NCI-H146 treated with DMSO at 0.1 percent for 48 hours (cell line): ENCODE results near the gene SLC24A5.

Source experiments
- DNase-seq: peaks from one replicate; lab custom pipeline; 2025; ENCODE audit not compliant: unreplicated experiment; lab: John Stamatoyannopoulos, UW

Gene SLC24A5

DNA sequence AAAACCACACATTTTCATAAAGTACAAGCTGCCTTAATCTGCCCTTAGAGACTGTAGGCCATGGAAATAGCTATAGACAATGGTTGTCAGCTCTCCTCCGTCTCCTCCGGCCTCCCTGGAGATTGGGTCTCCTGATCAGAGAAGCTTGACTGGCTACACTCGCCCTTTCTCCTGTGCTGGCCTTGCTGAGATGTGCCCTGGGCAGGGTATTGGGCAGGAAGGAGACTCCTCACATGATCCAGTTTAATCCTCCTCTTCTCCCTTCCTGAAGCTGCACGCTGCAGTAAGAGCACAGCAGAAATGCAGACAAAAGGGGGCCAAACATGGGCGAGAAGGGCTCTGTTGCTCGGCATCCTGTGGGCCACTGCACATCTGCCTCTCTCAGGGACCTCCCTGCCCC is at the start of gene SLC24A5:
TSS of gene SLC24A5 (plus strand) at position 246 of the 400 bp plus-strand sequence. CDS start at position 301, 55 bp downstream.
- DNase-seq: no peak

DNA sequence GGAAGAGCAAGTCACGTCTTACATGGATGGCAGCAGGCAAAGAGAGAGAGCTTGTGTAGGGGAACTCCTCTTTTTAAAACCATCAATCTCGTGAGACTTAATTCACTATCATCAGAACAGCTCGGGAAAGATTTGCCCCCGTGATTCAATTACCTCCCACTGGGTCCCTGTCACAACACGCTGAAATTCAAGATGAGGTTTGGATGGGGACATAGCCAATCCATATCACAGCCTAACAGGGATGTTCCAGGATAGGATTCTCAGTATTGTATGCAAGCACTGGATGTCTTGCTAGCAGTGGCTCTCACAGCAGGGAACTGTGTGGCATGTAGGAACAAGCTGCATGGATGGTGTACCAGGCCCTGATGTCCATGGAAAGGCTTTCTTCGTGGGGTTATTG is 47.8 kb upstream of the SLC24A5 start:
- DNase-seq: no peak

DNA sequence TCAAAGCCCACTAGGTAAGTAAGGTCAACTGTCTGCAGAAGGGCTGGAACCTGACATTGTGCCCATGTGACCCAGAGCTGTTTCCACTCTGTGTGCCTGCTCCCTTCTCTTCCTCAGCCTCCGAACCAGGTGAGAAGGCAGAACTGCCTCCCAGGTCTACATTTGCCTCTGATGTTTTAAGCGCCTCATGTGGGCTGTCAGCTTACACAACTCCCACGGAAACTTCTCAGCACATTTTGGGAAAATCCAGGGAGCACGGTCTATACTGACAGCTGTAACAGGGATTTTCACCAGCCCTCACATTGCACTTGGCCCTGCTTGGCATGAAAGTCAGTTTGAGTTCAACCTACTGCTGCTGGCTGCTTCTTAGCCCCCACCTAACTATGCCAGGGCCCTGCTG is 46.9 kb upstream of the SLC24A5 start:
- no peak for DNase-seq

DNA sequence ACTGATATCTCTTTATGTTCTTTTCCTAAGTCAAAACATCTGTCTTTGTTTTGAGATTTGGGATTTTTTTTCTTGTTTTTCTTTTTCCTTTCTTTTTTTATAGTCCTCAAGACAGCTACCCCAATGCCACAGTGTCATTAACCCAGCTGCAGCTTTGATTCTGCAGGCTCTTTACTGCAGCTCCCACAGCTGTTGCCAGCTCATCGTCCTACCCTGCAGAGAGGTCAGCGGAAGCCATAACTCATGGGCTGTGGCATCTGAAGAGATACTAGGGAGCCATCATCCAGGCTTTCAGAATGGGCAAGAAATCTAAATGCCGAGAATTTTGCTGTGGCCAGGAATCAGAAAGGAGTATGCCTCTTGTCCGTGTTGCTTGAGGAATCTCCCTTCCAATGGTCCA is 44.3 kb upstream of the SLC24A5 start:
- no peak for DNase-seq

- no peak for DNase-seq
These were observed 43.1 kb upstream of the SLC24A5 start for GRCh38 chr15:48077616-48078184.

DNA sequence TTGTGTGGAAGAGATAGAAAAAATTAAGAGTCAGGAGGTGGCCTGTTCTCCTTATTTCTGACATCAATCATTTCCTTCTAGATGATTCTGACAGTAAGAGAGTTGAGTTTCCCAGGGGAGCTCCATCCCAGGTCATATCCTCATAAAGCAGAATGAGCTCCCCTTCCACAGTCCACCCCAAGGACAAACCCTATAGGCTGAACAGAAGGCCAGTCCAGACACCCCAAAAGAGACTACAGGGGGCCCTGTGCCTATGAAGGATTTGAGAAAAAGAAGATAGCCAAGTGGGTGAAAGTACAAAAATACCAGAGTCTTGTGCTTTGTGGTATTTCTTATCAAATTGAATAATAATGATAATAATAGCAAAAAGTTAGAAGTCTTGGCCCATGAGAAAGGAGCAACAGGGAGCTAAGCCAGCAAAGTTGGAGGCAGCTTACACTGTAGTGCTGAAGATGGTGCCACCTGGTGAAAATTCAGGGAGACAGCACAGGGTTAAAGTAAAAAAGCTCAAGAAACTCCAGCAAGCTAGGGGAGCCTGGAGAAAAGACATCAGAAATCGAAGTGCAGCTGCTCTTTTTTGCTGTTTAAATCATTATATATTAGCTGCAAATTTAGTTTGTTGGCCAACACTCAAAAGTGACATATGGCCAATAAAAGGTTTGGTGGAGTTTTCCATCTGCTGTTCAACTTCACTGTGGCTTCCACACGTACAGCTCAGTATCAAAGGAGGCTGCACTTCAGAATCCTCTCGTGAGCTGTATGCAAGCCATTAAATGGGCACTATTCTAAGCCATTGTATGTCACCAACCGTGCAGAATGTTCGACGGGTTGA is 35.8 kb upstream of the SLC24A5 start:
- DNase-seq: peak; percentile 34

DNA sequence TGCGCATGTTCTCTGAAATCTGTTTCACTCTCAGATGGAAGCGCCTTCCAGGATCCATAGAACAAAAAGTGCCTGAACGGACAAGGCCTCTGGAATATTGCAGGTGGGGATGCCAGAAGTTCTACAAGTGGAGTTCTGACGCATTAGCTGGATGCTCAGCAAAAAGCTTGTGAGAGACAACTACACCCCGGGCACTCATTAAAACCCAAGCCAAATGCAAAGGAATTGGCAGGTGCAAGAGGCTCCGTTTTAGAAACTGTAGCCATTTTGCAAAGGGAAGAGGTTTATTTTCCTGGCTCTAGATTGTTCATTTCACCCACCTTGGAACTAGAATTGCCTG is 35.2 kb upstream of the SLC24A5 start:
- no peak for DNase-seq

DNA sequence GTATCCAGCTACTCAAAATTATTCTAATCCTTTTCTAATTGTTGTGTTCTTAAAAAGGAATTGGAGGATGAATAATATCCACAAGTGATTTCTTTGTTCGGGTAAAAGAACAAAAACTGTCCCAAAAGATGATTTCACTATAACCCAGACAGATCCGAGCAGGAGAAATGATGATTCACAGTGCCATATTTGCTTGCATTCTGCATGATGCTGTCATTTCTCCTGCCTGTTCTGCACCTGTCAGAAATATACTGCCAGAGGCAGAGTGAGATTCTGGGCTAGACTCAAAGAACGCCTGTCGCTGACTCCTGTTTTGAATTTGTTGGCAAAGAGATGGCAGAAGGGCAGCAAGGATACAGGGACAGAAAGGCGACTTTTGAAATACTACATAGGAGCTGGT is 34.7 kb upstream of the SLC24A5 start:
- DNase-seq: no peak

GRCh38 chr15:48086576-48086975 is 34.2 kb upstream of the SLC24A5 start:
- no peak for DNase-seq

DNA sequence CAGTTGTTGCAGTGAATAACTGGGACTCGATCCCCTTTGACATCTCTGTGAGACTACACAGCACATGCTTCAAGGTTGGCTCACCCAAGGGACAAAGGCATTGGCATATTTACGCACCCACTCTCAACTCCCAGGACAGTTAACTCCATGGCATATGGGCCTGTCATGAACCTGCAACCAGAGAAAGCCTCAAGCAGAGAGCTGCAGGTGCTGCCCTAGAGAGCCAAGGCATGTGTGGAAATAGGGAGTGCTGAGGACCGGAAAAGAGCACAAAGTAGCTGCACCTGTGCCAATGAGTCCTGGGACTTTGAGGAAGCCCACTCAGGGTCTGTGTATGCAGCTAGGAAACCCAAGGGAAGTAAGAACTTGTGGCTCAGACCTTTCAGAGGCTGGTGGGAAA is 32.9 kb upstream of the SLC24A5 start:
- DNase-seq: no peak

DNA sequence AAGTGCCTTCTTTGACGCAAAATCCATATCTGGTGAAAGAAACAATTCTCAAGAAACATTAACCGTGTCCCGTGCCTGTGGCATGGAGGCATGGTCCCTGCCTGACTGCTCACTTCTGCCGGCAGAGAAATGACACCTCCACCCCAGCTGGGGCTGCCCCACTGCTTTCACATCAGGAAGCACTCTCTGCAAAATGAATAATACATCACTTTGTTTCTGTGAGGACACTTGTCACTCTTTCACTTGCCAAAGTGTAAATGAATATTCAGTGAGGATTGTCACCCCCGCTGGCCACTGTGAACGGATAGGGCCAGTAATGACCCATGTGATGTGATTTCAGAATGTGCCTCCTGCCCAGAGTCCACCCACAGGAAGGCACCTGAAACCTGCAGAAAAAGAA is 31.1 kb upstream of the SLC24A5 start:
- no peak for DNase-seq

- DNase-seq: no peak
These were observed 30.7 kb upstream of the SLC24A5 start for GRCh38 chr15:48090115-48090514.

DNA sequence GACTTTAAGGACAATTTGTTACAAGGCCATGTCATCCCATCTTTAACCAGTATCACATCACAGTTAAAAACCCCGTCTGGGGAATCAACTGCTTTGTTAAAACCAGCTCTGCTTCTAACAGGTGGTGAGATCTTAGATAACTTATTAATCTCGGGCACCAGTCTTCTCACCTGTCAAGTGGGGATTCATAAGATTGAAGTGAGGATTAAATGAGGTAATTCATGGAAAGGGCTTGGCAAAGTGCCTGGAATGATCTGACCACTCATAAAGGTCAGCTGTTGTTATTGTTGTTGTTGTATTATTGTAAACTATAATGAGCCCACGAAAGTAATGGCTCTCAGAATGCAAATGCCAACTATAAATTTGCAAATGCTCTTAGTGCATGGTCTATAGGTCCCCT is 30.1 kb upstream of the SLC24A5 start:
- no peak for DNase-seq

DNA sequence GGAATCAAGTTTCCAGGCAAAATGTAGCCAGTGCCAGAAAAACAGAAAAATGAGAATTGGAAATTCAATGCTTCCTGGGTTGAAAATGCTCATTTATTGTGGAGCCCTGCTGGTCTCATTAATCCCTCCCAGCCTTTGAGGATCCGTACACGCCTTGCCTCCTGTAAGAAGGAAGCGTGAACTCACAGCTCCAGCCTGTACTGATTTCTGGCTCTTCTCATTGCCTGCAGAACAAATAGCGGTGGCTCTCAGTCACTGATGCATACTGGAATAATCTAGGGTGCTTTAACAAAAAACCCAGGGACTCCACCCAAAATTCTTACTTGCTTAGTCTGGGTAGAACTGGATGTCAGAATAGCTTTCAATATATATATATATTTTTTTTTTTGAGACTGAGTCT is 29.3 kb upstream of the SLC24A5 start:
- DNase-seq: no peak

DNA sequence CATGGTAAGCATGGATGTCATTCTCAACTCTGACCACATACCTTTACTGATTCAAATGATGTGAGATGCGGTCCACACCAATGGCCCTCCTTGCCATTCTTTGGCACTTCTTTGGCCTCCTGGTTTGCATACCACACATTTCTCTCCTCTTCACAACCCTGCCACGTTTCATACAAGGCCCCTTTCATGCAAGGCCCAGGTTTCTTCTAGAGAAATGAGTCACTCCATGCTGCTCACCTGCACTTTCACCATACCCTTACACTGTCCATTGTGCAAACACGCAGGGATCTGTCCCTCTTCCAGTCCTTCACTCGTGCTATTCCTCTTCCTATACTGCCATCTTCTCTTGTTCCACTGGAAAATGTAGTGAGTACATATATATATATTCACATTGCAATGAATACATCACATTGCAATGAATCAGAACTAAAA is 24.4 kb upstream of the SLC24A5 start:
- DNase-seq: no peak

- no peak for DNase-seq
These were observed 24.0 kb upstream of the SLC24A5 start for GRCh38 chr15:48096813-48097212.

DNA sequence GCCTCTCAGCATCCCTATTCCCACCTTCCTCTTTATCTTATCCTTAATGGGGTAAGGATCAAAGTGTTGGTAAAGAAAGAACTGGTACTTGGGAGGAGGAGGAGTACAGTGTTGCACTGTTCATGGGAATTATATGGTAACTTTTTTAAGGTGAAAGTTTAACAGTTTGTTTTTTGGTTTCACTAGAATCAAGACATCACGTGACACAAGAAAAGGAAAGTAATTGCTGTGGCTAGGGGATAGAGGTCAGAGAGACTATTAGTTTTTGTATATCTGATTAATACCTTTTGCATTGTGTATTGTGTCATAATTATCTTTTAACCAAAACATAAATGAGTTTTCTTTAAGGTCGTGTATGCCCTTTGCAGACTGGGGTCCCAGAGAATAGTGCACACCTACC is 23.5 kb upstream of the SLC24A5 start:
- DNase-seq: no peak

DNA sequence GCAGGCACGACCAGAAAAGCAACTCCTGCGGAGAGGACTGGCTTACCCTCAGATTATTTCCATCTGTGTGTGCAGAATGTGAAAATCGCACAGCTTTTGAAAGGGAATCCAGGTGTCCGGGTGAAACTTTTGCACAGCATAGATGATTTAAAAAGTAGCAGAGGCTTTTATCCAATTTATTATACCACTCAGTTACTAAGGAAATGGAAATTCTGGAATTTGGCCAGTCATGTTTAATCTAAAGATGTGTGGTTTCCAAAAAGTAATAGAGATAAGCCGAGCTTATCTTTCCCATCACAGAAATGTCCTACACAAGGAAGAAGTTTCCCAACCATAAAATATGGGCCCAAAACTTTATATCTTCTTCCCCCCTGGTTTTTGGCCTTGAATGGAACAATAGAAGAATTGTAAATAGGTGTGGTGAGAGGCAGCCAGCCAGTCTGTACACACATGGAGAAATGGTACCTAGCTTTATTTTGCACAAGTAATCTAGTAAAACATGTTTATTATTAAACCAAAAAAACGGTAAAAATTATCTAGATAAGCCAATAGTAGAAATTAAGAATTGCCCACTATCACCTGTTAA is 19.3 kb upstream of the SLC24A5 start:
- no peak for DNase-seq

DNA sequence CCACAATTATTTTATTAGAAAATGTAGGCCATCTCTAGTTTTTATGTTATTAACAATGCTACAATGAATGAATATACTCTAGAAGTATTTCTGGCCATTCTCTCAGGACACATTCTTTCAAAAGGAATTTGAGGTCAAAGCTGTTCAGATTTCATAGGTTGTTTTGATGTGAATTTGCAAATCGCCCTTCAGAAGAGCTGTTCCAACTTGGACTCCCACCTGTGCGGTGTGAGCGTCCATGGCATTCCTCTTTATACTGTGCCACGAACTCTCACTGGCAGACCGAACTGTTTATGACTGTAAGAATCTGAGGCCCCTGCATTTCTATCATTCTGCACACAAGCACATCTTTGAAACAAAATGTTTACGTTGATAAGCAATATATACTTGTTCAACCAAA is 18.6 kb upstream of the SLC24A5 start:
- no peak for DNase-seq

DNA sequence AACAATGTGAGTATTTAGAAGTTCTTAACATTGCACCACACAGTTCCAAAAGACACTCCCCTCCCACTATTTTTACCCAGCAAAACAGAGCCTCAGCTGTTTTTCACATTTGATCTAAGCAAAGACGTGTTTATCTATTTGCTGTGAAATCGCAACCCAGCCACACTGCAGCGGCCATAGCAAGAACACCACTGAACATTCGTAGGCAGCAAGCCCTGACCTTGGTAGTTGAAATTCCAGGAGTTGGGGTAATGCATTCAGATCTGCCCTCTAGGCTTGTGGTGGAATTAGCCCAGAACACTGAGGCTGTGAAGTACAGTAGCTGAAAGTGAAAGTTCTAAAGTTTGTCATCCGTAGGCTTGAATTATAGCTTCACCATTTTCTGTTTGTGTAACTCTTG is 17.1 kb upstream of the SLC24A5 start:
- no peak for DNase-seq

DNA sequence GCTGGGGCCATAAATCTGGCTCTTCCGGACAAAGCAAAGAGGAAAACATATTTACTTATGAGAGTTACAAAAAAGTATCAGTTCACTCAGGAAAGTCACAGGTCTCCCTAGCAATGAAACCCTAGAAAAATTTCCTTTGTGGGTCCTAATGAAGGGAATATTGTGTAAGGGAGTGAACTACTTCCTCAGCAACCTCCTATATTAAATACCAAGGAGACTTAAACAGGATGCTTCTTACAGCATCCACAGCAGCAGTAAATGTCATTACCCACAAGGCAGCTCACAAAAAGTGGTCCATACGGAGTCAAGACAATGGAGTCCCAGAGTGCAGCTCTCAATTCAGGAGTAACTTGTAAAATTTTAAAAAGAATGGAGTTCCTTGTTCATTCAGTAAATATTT is 14.9 kb upstream of the SLC24A5 start:
- no peak for DNase-seq

- DNase-seq: no peak
These were observed 11.6 kb upstream of the SLC24A5 start for GRCh38 chr15:48109212-48109611.
